ENCODE measurements around the gene CD58. TPM values are rescaled to one million over a fixed set of nuclear protein-coding genes. Genes with fewer than 3 reads are reported as not detected.
"Not testable (repeated sequence)": the region's sequence is repeated elsewhere in the genome, so short reads cannot be mapped to it uniquely, and the experiment has no call there.

The CD58 gene
- total and polyA plus RNA-seq, 9 of the 15 experiments (the other 6 are each of a cell fraction or from before 2014, with no cell fraction given) = 18.1 to 113 (median 37.4) TPM

- H3K27me3 ChIP-seq (ENCODE audit: control insufficient read depth in 2 of 2, insufficient read depth in 2 of 2, low read length in 2 of 2); H3K4me2 ChIP-seq (ENCODE audit: insufficient read depth, low read length); H4K20me1 ChIP-seq (replicated peaks; ENCODE audit: control insufficient read depth, insufficient read depth, low read length); H3K9me1 ChIP-seq (ENCODE audit: control insufficient read depth, insufficient read depth, low read length); H2AFZ ChIP-seq (ENCODE audit: low read depth, low read length); H3K27ac ChIP-seq (ENCODE audit: extremely low read depth, low read depth, low read length); H3K4me1 ChIP-seq (replicated peaks in 1 of 2; ENCODE audit: control insufficient read depth in 2 of 2, insufficient read depth in 2 of 2, low read length in 2 of 2); DNase-seq (ENCODE audit: extremely low read depth in 1 of 4, low spot score in 3 of 4); FAIRE-seq; H3K36me3 ChIP-seq (ENCODE audit: control insufficient read depth, insufficient read depth, low read length); BruUV-seq (replicated peaks); H3K4me3 ChIP-seq; H3K9me3 ChIP-seq (replicated peaks; ENCODE audit: control insufficient read depth, insufficient read depth, low read depth, low read length); in situ Hi-C loops (cut with MboI); H3K9ac ChIP-seq (ENCODE audit: insufficient read depth in 1 of 2, low read depth in 2 of 2, low read length in 2 of 2); ATAC-seq; H3K79me2 ChIP-seq (ENCODE audit: control insufficient read depth, insufficient read depth, low read length): not testable (repeated sequence)
- CTCF ChIA-PET (ENCODE audit: low intra/inter-chr PET ratio) = interaction anchor here (1.3 to 1.9 kb wide), 2 partner anchors 23 to 457 kb away, joined by 6 read pairs; no protein-coding TSS in a partner anchor
- POLR2A ChIA-PET = interaction anchor here (1.3 to 1.8 kb wide), 2 partner anchors 13 to 22 kb away, joined by 4 to 9 read pairs; no protein-coding TSS in a partner anchor
- intact Hi-C loops (cut with micrococcal nuclease) = loop anchor here (1.0 to 10.0 kb wide), 2 partner anchors 23 to 462 kb away; no protein-coding TSS in a partner anchor
- WGBS (ENCODE audit: insufficient coverage, low coverage, missing lambda C conversion rate) = 70% methylated on average over 5 of the region's 5 CpGs
Observed at GRCh38 chr1:116596742-116597307, 26.0 kb upstream of the CD58 start.

DNA sequence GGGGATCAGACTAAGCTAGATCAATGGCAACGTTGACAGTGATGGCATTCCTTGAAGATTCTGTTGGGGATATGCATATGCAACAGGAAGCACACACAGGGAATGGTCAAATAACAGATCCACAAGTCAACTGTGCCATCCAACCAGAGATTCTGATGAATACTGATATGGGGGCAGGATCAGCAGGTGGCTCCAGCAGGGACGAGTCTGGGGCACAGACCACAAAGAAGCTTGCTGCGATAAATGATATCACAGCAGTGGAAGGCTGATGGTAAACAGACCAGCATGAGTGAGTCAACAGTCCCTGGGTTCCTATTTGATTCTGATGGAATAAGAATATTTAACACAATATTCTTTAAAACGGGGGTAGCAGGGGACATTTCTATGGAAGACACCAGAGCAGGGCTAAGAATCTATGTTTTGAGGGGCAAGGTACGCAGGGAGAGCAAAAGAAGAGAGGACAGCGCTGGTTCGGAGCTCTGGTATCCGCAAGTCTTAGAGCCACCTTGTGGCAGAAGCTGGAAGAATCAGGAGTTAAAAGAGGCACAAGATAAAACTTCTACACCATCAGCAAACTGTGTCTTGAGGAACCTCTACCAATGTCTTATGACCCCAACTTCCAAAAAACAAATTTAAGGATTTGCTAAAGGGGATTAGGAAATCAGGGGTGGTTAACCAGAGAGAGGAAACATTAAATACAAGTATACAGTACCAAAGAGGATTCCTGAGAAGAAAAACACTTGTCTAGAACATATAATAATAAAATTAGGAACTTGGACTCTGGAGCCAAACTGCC, 25.3 kb upstream of the CD58 start:
- 3% methylated on average over 8 of the region's 8 CpGs for WGBS (ENCODE audit: insufficient coverage, low coverage, missing lambda C conversion rate)
- peak; percentile 97 for FAIRE-seq
- H3K9me1 ChIP-seq (ENCODE audit: control insufficient read depth, insufficient read depth, low read length); H3K79me2 ChIP-seq (ENCODE audit: control insufficient read depth, insufficient read depth, low read length); in situ Hi-C loops (cut with MboI); H3K27me3 ChIP-seq (ENCODE audit: control insufficient read depth in 2 of 2, insufficient read depth in 2 of 2, low read length in 2 of 2); BruUV-seq (replicated peaks); H3K9ac ChIP-seq (ENCODE audit: insufficient read depth in 1 of 2, low read depth in 2 of 2, low read length in 2 of 2); H3K36me3 ChIP-seq (ENCODE audit: control insufficient read depth, insufficient read depth, low read length); H3K4me1 ChIP-seq (replicated peaks in 1 of 2; ENCODE audit: control insufficient read depth in 2 of 2, insufficient read depth in 2 of 2, low read length in 2 of 2); H4K20me1 ChIP-seq (replicated peaks; ENCODE audit: control insufficient read depth, insufficient read depth, low read length); H3K9me3 ChIP-seq (replicated peaks; ENCODE audit: control insufficient read depth, insufficient read depth, low read depth, low read length); TF ChIP-seq JUND (tag; IDR thresholded peaks at IDR 0.05; ENCODE audit: borderline replicate concordance, low read depth, low read length): not testable (repeated sequence)
- Histone ChIP-seq H3K27ac (ENCODE audit: extremely low read depth, low read depth, low read length) (0 out of 3 replicates have a peak overlapping the region, but pooled peaks have one; percentile 22), H3K4me2 (ENCODE audit: insufficient read depth, low read length) (peak overlapping the region; percentile 86), H2AFZ (ENCODE audit: low read depth, low read length) (peak overlapping the region; percentile 91), H3K4me3 (peak overlapping the region; percentile 24)
- DNase-seq (ENCODE audit: extremely low read depth in 1 of 4, low spot score in 3 of 4) = peak; percentile 41 to 74 (median 46)
- POLR2A ChIA-PET = interaction anchor here (1.1 to 1.8 kb wide), 3 partner anchors 12 to 80 kb away, joined by 3 to 9 read pairs (median 4); no protein-coding TSS in a partner anchor
- CTCF ChIA-PET (ENCODE audit: low intra/inter-chr PET ratio) = interaction anchor here (0.7 to 1.9 kb wide), 3 partner anchors 22 to 460 kb away, joined by 3 to 6 read pairs (median 6); no protein-coding TSS in a partner anchor
- intact Hi-C loops (cut with micrococcal nuclease) = loop anchor here (1.0 to 10.0 kb wide), 2 partner anchors 22 to 461 kb away; no protein-coding TSS in a partner anchor
- ATAC-seq = peak; percentile 93
- TF ChIP-seq GATA2 (CRISPR knock-in tag; IDR thresholded peaks at IDR 0.05) (peak; percentile 48; the same call in 1 of the 2 replicates), ARID1B (IDR thresholded peaks at IDR 0.05) (peak; percentile 48), TAL1 (IDR thresholded peaks at IDR 0.05) (peak; percentile 11; the same call in 1 of the 2 replicates), JUND (IDR thresholded peaks at IDR 0.05; ENCODE audit: borderline replicate concordance, low read depth, low read length) (peak; percentile 11; the same call in 1 of the 2 replicates), HNRNPLL (IDR thresholded peaks at IDR 0.05; ENCODE audit: low read depth, low read length, poor library complexity, severe bottlenecking) (peak; percentile 95), CTCFL (IDR thresholded peaks at IDR 0.05; ENCODE audit: borderline replicate concordance, insufficient read depth, low read depth, low read length, poor library complexity, severe bottlenecking) (peak; percentile 35)
- TF ChIP-seq, protein P1, sequence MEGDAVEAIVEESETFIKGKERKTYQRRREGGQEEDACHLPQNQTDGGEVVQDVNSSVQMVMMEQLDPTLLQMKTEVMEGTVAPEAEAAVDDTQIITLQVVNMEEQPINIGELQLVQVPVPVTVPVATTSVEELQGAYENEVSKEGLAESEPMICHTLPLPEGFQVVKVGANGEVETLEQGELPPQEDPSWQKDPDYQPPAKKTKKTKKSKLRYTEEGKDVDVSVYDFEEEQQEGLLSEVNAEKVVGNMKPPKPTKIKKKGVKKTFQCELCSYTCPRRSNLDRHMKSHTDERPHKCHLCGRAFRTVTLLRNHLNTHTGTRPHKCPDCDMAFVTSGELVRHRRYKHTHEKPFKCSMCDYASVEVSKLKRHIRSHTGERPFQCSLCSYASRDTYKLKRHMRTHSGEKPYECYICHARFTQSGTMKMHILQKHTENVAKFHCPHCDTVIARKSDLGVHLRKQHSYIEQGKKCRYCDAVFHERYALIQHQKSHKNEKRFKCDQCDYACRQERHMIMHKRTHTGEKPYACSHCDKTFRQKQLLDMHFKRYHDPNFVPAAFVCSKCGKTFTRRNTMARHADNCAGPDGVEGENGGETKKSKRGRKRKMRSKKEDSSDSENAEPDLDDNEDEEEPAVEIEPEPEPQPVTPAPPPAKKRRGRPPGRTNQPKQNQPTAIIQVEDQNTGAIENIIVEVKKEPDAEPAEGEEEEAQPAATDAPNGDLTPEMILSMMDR (IDR thresholded peaks at IDR 0.05 in 2 of 3, conservative IDR thresholded peaks at IDR 0.05 in 1 of 3; ENCODE audit: insufficient read depth in 2 of 3, low read depth in 1 of 3, low read length in 3 of 3) = peak; percentile 63 to 69 (median 65)
